ENCODE data around the gene NDUFS2.

GRCh38 chr1:161198194-161198896 is 3.8 kb upstream of the NDUFS2 start:
- TF ChIP-seq CTCF (IDR thresholded peaks at IDR 0.05; ENCODE audit: poor library complexity), result peak; percentile 25
- no peak for TF ChIP-seq EZH2 (IDR thresholded peaks at IDR 0.05; ENCODE audit: borderline replicate concordance)
